Mucosa of rectum (tissue), 2 donors: ENCODE results near the gene UNC13D.
"Not testable (repeated sequence)": the region's sequence is repeated elsewhere in the genome, so short reads cannot be mapped to it uniquely, and the experiment has no call there.

Source experiments
- H3K27ac ChIP-seq, 2 donors: one replicate each; pipeline ENCODE4 v1.7.0; 2013; ENCODE audit warnings: inconsistent platforms in 2 of 2, low read depth in 2 of 2, low read length in 2 of 2
- H3K27me3 ChIP-seq, 2 donors: one replicate each; pipeline ENCODE4 v1.7.0; 2013; ENCODE audit warnings: low read length in 2 of 2; ENCODE audit not compliant: control insufficient read depth in 2 of 2, insufficient read depth in 2 of 2
- H3K36me3 ChIP-seq, 2 donors: one replicate each; pipeline ENCODE4 v1.7.0; 2013; ENCODE audit warnings: low read length in 2 of 2; ENCODE audit not compliant: control insufficient read depth in 2 of 2, insufficient read depth in 2 of 2
- H3K4me1 ChIP-seq, 2 donors: one replicate each; pipeline ENCODE4 v1.7.0; 2013; ENCODE audit warnings: low read length in 2 of 2, mild to moderate bottlenecking in 1 of 2; ENCODE audit not compliant: control insufficient read depth in 2 of 2, insufficient read depth in 2 of 2
- H3K4me3 ChIP-seq, 2 donors: one replicate each; pipeline ENCODE4 v1.7.0; 2013; ENCODE audit warnings: low read length in 2 of 2
- H3K9ac ChIP-seq, 2 donors: one replicate each; pipeline ENCODE4 v1.7.0; 2013; ENCODE audit warnings: low read length in 2 of 2, low read depth in 1 of 2, mild to moderate bottlenecking in 1 of 2
- H3K9me3 ChIP-seq, 2 donors: one replicate each; pipeline ENCODE4 v1.7.0; 2013; ENCODE audit warnings: low read length in 2 of 2; ENCODE audit not compliant: control insufficient read depth in 2 of 2
- donor health status: healthy.
- donor health status: Normal muscosa, but diverticular disease.

Gene UNC13D

DNA sequence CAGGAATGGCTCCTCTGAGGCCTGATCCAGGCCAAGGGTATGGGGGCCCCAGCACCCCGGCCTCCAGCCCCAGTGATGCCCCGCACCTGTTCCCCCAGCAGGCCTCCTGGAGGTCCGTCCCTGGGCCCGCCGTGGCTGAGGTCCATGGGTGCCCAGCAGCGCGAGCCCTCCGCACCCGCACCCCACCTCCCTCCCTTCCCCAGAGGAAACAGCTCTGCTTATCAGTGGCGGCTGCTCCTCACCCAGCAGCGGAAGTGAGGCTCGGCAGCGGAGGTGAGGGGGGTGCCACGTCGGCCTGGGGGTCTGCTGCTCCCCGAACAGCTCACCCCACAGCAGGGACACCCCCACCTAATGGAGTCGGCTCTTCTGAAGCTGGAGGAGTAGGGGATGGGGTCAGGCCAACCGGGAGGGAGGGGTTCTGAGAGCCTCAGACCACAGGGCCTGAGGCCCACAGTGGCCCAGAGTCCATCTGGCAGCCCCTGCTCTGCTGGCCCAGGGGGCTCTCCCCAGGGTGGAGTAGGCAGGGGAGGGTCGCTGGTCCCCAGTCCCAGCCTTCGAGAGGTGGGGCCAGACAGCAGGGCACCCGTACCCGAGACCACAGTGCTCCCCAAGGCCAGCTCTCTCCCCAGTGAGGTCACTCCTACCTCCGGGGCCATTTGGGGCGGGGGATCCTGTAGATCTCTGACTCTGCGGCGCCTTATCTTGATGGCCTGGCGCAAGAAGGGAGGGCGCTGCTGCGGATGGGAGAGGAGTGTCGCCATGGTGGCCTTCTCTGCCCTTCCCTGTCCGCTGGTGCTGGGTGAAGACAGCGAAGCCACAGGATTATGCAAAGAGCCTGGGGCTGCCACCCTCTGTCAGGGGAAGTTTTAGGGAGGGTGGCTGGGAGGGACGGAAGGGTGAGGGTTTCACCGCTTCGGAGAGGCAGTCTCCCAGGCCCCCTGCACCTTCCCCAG is at the start of gene UNC13D:
UNC13D (minus strand) TSS at position 828 of the 953 bp plus-strand sequence; CDS start at position 761, 67 bp downstream.
- Histone ChIP-seq H3K9me3 (no peaks in the 10 kb centered on the region), H3K9ac (peak within 1 kb of the TSS; percentile 75 to 76), H3K27me3 (no peaks in the 10 kb centered on the region), H3K4me3 (peak within 1 kb of the TSS; percentile 58 to 68), H3K4me1 (peaks cover 18 to 35% of the 10 kb centered on the region in 2 donors), H3K36me3 (peaks cover 22 to 25% of the 10 kb centered on the region in 2 donors), H3K27ac (peak within 1 kb of the TSS; percentile 86 to 87)

DNA sequence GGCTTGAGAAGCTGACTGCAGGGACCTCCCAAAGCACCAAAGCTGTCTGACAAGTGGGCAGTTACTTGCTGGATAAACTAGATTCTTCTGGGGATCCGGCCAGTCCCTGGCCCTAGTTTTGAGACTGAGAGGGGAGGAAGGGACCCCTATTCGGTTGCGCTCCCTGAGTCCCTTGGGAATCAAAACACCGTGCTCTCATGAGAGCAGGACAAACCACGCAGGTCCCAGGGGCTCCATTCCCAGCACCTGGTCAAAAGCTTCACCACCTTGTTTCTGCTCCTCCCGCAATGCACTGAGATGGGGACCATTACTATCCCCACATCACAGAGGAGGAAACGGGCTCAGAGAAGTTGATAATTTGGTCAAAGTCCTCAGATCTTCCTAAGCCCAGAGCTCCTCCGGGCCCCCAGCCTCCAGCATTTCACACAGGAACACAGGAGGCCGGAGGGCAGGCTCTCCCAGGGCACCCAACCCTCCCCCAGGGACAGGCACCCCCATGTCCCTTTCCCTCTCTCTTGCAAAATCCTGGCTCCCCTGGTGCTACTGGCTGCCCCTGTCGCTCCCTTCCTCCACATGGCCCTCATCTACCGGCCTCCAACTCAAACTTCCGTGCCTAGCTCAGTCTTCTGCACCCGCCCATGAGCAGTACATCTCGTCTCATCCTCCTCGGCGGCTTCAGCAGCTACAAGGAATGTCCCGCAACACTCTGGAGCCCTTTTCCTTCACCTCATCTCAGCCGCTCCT is 49.3 kb upstream of the UNC13D start:
- H3K4me1 ChIP-seq = peaks cover 17 to 18% of the 10 kb centered on the region in 2 donors
- no peaks in the 10 kb centered on the region for H3K9me3 ChIP-seq
- peaks cover 11 to 26% of the 10 kb centered on the region in 2 donors for H3K36me3 ChIP-seq
- no peak overlapping the region for H3K9ac ChIP-seq
- no peak overlapping the region for H3K27ac ChIP-seq
- H3K27me3 ChIP-seq = no peaks in the 10 kb centered on the region
- H3K4me3 ChIP-seq = no peak overlapping the region

DNA sequence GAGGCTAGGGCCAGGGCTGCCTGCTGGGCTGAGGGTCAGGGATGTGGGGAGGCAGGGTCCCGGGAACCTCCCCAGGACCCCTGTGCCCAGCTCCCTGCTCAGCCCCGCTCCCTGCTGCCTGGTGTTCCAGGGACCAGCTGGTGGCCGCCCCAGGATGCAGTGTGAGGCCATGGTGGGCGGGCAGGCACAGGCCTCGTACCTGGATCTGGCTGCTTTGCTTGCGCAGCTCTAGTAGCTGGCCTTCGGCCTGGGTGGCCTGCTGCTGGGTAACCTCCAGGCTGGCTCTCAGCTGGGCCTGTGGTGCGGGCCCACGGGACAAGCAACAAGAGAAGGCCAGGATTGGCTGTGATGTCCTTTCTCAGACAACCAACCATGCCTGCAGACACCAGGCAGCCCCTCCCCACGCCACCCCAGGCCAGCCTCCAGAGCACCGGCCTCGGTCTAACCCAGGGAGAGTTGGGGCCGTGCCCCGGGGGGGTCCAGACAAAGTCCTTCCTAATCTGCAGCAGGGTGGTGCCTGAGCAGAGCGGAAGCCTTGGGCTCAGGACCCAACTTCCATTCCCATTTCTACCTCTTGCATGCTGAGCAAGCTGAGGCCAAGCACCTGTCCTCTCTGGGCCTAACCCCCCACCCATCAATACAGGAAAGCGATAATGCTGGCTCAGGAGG is 48.5 kb upstream of the UNC13D start:
- Histone ChIP-seq H3K4me3 (no peak overlapping the region), H3K36me3 (peaks cover 11 to 24% of the 10 kb centered on the region in 2 donors), H3K4me1 (peaks cover 17 to 18% of the 10 kb centered on the region in 2 donors), H3K9ac (no peak overlapping the region), H3K27me3 (no peaks in the 10 kb centered on the region), H3K27ac (no peak overlapping the region), H3K9me3 (no peaks in the 10 kb centered on the region)

DNA sequence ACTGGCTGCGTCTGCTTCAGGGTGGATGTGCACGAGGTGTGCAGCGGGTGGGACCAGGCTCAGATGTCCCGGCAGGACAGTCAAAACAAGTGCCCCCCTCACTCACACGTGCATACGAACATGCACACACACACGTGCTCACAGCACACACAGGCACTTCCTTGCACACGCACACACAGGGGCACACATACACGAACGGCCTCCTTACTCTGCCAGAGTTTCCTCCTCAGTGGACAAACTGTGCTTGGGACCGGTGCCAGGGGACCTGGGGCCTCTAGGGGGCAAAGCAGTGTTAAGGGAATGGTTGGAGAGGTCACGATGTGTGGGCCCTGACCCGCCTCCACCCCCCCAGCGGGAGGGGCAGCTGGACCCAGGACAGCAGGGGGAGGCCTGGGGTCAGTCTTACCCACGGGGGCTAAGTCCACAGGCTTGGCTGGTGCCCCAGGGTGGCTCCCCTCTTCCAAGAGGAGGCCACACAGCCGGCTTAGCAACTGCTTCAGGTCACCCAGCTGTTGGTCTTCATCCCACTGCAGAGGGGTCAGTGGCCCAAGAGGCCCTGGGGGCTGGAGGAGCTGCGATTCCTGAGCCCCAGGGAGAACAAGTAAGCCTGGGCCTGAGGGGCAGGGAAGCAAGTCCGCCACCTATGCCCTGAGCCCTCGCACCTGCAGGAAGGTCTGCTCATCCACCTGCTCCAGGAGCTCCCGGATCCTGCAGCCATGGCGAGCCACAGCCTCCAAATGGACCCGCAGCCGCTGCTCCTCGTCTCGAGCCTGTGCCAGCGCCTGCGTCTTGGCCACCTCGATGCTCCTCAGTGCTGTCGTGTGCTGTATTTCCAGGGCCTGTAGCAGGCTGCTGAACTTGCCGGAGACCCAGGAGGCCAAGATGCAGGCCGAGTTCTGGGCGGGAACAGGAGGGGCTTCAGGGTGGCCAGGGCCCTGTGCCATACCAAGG is 47.7 kb upstream of the UNC13D start:
- Histone ChIP-seq H3K9me3 (no peaks in the 10 kb centered on the region), H3K4me3 (no peak overlapping the region), H3K36me3 (peaks cover 11 to 24% of the 10 kb centered on the region in 2 donors), H3K9ac (no peak overlapping the region), H3K27ac (no peak overlapping the region), H3K4me1 (peaks cover 13 to 14% of the 10 kb centered on the region in 2 donors), H3K27me3 (no peaks in the 10 kb centered on the region)

DNA sequence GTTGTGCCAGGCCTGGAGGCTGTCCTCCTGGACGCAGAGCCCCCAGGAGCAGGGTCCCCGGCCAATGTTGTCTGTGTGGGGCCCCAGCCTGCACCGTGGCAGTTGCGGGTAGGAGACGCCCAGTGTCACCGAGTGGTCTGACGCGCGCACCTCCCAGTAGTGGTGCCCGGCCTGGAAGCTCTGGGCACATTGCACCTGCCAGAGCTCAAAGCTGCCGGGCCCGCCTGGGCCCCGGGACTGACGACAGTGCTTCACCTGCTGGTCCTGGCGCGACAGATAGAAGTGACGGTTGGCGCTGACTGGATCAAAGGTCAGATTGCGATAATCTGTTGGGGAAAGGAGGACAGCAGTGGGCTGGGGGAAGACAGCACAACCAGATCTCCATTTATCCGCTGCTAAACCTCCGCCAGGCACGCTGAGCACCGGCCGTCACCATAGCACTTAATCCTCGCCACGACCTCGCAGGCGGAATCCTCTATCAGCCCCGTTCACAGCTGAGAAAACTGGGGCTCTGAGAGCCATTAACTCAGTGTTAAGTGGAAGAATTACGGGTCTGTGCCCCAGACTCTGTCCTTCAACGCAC is 46.9 kb upstream of the UNC13D start:
- Histone ChIP-seq H3K27ac (no peak overlapping the region), H3K4me1 (peaks cover 13 to 14% of the 10 kb centered on the region in 2 donors), H3K4me3 (no peak overlapping the region), H3K9ac (no peak overlapping the region), H3K9me3 (no peaks in the 10 kb centered on the region), H3K27me3 (no peaks in the 10 kb centered on the region), H3K36me3 (peaks cover 11 to 24% of the 10 kb centered on the region in 2 donors)

DNA sequence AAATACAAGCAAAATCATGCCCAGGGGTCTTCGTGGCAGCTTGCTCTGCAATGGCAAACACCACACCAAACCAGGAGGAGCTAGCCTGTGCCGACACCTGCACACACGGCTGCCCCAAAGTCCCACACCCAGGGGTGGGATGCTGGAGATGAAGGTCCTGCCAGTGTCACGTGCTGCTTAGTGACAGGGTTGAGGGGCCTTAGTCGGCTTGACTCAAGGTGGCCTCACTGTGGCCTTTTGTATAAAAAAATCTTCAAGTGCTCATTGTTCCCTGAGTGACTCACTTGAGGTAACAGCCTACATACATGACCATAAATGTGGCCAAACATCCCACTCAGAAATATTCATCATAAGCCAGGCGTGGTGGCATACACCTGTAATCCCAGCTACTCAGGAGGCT is 45.2 kb upstream of the UNC13D start:
- H3K4me3 ChIP-seq = no peak overlapping the region
- peaks cover 11 to 24% of the 10 kb centered on the region in 2 donors for H3K36me3 ChIP-seq
- no peaks in the 10 kb centered on the region for H3K27me3 ChIP-seq
- peaks cover 0 to 2% of the 10 kb centered on the region in 2 donors for H3K4me1 ChIP-seq
- H3K9ac ChIP-seq = no peak overlapping the region
- H3K27ac ChIP-seq = no peak overlapping the region
- H3K9me3 ChIP-seq = no peaks in the 10 kb centered on the region

DNA sequence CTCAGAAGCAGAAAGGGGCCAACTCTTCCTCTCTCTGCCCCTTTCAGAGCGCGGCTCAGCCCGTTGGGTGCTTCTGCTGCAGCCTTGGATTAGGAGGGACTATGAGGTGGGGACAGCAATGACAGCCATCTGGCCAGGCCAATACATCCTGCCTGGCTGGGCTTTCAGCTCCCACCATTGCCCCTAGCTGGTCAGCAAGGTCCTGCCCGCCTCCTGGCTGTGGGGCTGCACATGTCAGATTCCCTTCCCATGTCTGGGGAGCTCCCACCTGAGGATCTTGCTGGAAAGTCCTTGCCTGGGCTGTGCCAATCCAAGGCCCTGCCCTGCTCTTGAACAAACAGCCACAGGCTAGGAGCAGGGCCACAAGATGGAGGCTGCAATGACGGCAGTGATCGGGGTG is 44.3 kb upstream of the UNC13D start:
- Histone ChIP-seq H3K27me3 (no peaks in the 10 kb centered on the region), H3K4me1 (no peaks in the 10 kb centered on the region), H3K36me3 (peaks cover 11 to 24% of the 10 kb centered on the region in 2 donors), H3K4me3 (no peak overlapping the region), H3K9me3 (no peaks in the 10 kb centered on the region), H3K9ac (no peak overlapping the region), H3K27ac (no peak overlapping the region)

DNA sequence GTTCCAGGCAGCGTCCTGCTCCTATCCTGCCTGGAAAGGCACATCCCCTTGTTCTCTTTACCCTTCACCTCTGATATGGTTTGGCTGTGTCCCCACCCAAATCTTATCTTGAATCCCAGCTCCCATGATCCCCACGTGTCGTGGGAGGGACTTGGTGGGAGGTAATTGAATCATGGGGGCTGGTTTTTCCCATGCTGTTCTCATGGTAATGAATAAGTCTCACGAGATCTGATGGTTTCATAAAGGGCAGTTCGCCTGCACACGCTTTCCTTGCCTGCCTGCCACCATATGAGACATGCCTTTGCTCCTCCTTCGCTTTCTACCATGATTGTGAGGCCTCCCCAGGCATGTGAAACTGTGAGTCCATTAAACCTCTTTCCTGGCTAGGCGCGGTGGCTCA is 41.7 kb upstream of the UNC13D start:
- H3K36me3 ChIP-seq, H3K9me3 ChIP-seq, H3K9ac ChIP-seq, H3K4me3 ChIP-seq, H3K27me3 ChIP-seq, H3K27ac ChIP-seq, H3K4me1 ChIP-seq: not testable (repeated sequence)

DNA sequence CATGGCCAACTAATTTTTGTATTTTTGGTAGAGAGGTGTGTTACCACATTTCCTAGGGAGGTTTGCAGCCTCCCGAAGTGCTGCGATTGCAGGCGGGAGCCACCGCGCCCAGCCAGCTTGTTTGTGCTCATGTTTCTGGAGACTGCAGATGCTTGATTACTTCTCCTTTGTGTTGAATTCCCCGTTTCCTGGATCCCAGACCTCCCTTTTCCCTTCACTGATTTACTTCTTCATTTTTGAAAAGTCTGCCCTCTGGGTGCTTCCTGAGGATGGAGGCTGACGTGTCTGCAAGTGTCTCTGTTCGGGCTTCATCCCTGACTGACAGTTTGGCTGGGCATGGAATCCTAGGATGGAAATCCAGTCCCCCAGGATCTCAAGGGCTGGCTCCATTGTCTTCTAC is 41.2 kb upstream of the UNC13D start:
- H3K36me3 ChIP-seq = peaks cover 3 to 7% of the 10 kb centered on the region in 2 donors
- H3K27ac ChIP-seq = no peak overlapping the region
- no peak overlapping the region for H3K9ac ChIP-seq
- no peaks in the 10 kb centered on the region for H3K4me1 ChIP-seq
- no peaks in the 10 kb centered on the region for H3K27me3 ChIP-seq
- no peak overlapping the region for H3K4me3 ChIP-seq
- no peaks in the 10 kb centered on the region for H3K9me3 ChIP-seq
